ENCODE measurements around the gene GAB1. TPM values are rescaled to one million over a fixed set of nuclear protein-coding genes. Genes with fewer than 3 reads are reported as not detected.
"Not testable (repeated sequence)": the region's sequence is repeated elsewhere in the genome, so short reads cannot be mapped to it uniquely, and the experiment has no call there.

GAB1 gene
- total RNA-seq, 2 donors from 2014 or later, result 48.3 to 77.3 TPM

DNA sequence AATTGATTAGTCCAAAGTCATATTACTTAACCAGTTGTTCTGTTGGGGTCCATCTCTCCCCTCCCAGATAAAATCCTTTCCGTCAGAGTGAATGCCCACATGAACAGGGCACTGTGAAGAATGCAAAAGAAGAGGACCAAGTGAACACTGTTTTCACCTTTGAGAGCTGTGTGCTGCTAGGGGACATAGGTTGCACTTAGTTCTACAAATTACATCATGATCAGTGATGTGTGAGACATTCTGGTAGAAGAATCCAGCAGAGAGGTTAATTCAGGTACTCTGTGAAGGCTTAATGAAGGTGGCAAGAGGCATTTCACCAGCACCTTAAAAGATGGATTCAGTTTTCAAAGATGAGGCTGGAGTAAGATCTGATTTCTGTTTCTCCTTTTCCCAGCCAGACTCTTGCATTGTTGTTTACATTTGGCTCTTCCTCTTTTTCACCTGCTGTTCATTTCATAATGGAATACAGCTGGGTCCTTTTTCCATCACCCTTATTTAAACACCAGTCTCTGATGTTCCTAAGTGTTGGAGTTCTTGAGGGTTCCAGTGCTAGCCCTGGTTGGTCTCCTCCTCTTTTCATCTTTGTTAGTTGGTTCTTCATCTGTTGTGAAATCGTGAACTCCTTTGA lies 10.9 kb downstream of the GAB1 start:
- Histone ChIP-seq H3K36me3 (no peaks in the 10 kb centered on the region), H3K27me3 (replicated peaks; ENCODE audit: insufficient read depth) (no peaks in the 10 kb centered on the region), H3K4me3 (no peak overlapping the region), H3K9me3 (no peaks in the 10 kb centered on the region), H3K4me1 (ENCODE audit: control insufficient read depth in 1 of 2, low read depth in 2 of 2) (peaks cover 44 to 55% of the 10 kb centered on the region in 2 donors), H3K27ac (peak overlapping the region in 1 of 2 donors; percentile 22)
- TF ChIP-seq, protein P1, sequence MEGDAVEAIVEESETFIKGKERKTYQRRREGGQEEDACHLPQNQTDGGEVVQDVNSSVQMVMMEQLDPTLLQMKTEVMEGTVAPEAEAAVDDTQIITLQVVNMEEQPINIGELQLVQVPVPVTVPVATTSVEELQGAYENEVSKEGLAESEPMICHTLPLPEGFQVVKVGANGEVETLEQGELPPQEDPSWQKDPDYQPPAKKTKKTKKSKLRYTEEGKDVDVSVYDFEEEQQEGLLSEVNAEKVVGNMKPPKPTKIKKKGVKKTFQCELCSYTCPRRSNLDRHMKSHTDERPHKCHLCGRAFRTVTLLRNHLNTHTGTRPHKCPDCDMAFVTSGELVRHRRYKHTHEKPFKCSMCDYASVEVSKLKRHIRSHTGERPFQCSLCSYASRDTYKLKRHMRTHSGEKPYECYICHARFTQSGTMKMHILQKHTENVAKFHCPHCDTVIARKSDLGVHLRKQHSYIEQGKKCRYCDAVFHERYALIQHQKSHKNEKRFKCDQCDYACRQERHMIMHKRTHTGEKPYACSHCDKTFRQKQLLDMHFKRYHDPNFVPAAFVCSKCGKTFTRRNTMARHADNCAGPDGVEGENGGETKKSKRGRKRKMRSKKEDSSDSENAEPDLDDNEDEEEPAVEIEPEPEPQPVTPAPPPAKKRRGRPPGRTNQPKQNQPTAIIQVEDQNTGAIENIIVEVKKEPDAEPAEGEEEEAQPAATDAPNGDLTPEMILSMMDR (IDR thresholded peaks at IDR 0.05), result no peak
- no peak for ATAC-seq (ENCODE audit: insufficient number of reproducible peaks, low FRiP score, low read depth)
- DNase-seq (ENCODE audit: low spot score), result no peak

- no peak for ATAC-seq (ENCODE audit: insufficient number of reproducible peaks, low FRiP score, low read depth)
- no peak for DNase-seq (ENCODE audit: low spot score)
- Histone ChIP-seq H3K4me3 (no peak overlapping the region), H3K36me3 (no peaks in the 10 kb centered on the region), H3K4me1 (ENCODE audit: control insufficient read depth in 1 of 2, low read depth in 2 of 2) (peaks cover 44 to 57% of the 10 kb centered on the region in 2 donors), H3K27ac (no peak overlapping the region), H3K9me3 (no peaks in the 10 kb centered on the region), H3K27me3 (replicated peaks; ENCODE audit: insufficient read depth) (no peaks in the 10 kb centered on the region)
- TF ChIP-seq, protein P1 (IDR thresholded peaks at IDR 0.05), result no peak
Measured at GRCh38 chr4:143348233-143349077, 11.8 kb downstream of the GAB1 start.

DNA sequence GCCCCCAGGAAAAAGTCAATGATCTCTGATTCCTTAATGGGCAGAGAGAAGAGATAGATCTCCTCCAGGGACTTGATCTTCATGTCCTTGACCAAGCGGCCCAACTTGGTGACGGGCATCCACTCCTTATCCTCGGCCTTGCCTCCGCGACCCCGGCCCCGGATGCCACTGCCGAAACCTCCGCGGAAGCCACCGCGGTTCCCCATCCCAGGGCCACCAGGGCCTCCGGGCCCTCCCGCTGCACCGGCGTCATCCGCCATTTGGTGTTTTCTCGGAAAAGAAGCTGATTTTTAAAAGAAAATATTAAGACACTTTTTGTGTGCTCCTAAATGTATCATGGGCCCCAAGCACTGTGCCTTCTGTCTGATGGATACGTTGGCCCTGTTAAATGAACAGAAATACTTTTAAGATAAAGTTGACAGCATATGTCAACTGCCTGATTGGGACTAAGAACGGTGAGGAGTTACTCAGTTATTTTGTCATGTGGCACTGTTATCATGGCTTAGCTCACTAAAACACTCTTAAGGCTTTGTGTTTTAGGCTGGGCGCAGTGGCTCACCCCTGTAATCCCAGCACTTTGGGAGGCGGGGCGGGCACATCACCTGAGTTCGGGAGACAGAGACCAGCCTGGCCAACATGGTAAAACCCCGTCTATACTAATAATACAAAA lies 13.3 kb downstream of the GAB1 start:
- not testable (repeated sequence) for H3K9me3 ChIP-seq; H3K4me3 ChIP-seq; ATAC-seq (ENCODE audit: insufficient number of reproducible peaks, low FRiP score, low read depth); H3K27ac ChIP-seq; H3K36me3 ChIP-seq; DNase-seq (ENCODE audit: low spot score); H3K27me3 ChIP-seq (replicated peaks; ENCODE audit: insufficient read depth)
- H3K4me1 ChIP-seq (ENCODE audit: control insufficient read depth in 1 of 2, low read depth in 2 of 2), result peaks cover 42 to 55% of the 10 kb centered on the region in 2 donors

GRCh38 chr4:143351149-143351691 lies 14.5 kb downstream of the GAB1 start:
- ATAC-seq (ENCODE audit: insufficient number of reproducible peaks, low FRiP score, low read depth), result no peak
- H3K36me3 ChIP-seq, result no peaks in the 10 kb centered on the region
- H3K27me3 ChIP-seq (replicated peaks; ENCODE audit: insufficient read depth), result no peaks in the 10 kb centered on the region
- no peaks in the 10 kb centered on the region for H3K9me3 ChIP-seq
- TF ChIP-seq, protein P1 (IDR thresholded peaks at IDR 0.05), result no peak
- peaks cover 54 to 57% of the 10 kb centered on the region in 2 donors for H3K4me1 ChIP-seq (ENCODE audit: control insufficient read depth in 1 of 2, low read depth in 2 of 2)
- DNase-seq (ENCODE audit: low spot score), result no peak
- H3K27ac ChIP-seq, result peak overlapping the region; percentile 48 to 81
- no peak overlapping the region for H3K4me3 ChIP-seq

DNA sequence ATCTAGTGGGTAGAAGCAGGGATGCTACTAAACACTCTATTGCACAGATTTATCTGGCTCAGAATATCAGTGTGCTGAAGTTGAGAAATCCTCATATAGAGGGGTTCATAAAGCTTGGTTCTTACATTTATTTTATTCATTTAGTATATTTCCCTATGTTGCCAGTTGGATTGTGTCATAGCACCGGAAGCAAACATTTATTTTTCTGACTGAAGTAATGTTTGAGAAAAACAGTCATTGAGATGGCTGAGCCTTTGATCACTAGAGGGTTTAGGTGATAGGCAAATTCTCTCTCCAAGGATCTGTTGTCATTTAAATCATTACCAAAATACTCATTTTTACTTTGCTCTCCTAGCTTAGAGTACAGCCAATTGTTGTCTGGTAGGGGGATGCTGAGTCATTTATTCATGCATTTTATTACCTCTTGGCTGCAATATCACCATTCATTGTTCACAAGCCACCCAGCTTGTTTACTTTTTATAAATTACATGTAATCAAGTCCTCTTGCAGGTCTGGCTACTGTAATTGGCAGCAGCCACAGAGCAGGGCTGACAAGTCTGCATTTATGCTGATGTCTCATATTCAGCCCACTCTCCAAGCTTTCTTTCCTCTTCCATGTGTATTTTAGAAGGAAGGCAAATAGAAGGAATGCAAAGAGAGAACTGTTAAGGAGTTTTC lies 15.2 kb downstream of the GAB1 start:
- DNase-seq (ENCODE audit: low spot score) (no peak), ATAC-seq (ENCODE audit: insufficient number of reproducible peaks, low FRiP score, low read depth) (no peak)
- H3K9me3 ChIP-seq, result no peaks in the 10 kb centered on the region
- TF ChIP-seq, protein P1 (IDR thresholded peaks at IDR 0.05), result no peak
- peak overlapping the region; percentile 28 for H3K4me3 ChIP-seq
- peaks cover 61% of the 10 kb centered on the region in 2 donors for H3K4me1 ChIP-seq (ENCODE audit: control insufficient read depth in 1 of 2, low read depth in 2 of 2)
- H3K27me3 ChIP-seq (replicated peaks; ENCODE audit: insufficient read depth), result no peaks in the 10 kb centered on the region
- H3K36me3 ChIP-seq, result no peaks in the 10 kb centered on the region
- H3K27ac ChIP-seq, result peak overlapping the region; percentile 48 to 81
